Endothelial cell (in vitro differentiated cells): ENCODE measurements around the gene LTO1. TPM values are rescaled to one million over a fixed set of nuclear protein-coding genes. Genes with fewer than 3 reads are reported as not detected.
A peak's percentile ranks its signal among the peaks of the same experiment; 100 is the strongest.

Source experiments
- DNase-seq: peaks from one replicate; pipeline ENCODE4 v3.0.0; 2021; ENCODE audit warnings: low spot score
- H3K27ac Mint-ChIP-seq: one replicate; pipeline ENCODE4 v1.8.0; 2021; ENCODE audit warnings: mixed read lengths, inconsistent platforms; ENCODE audit not compliant: unreplicated experiment
- H3K27me3 Mint-ChIP-seq: one replicate; pipeline ENCODE4 v1.8.0; 2021; ENCODE audit warnings: mild to moderate bottlenecking, moderate library complexity, mixed read lengths, inconsistent platforms; ENCODE audit not compliant: unreplicated experiment
- H3K36me3 Mint-ChIP-seq: one replicate; pipeline ENCODE4 v1.8.0; 2021; ENCODE audit warnings: mild to moderate bottlenecking, low read depth, mixed read lengths, inconsistent platforms; ENCODE audit not compliant: unreplicated experiment
- H3K4me1 Mint-ChIP-seq: one replicate; pipeline ENCODE4 v1.8.0; 2021; ENCODE audit warnings: mild to moderate bottlenecking, mixed read lengths, inconsistent platforms; ENCODE audit not compliant: unreplicated experiment
- H3K4me3 Mint-ChIP-seq: one replicate; pipeline ENCODE4 v1.8.0; 2021; ENCODE audit warnings: mild to moderate bottlenecking, mixed read lengths, inconsistent platforms; ENCODE audit not compliant: unreplicated experiment
- H3K9me3 Mint-ChIP-seq: one replicate; pipeline ENCODE4 v1.8.0; 2021; ENCODE audit warnings: mixed read lengths, inconsistent platforms; ENCODE audit not compliant: unreplicated experiment
- long read RNA-seq: library from polyadenylated mRNA; unstranded; transcript quantifications from one replicate; pipeline ENCODE4 v2.0.0, GENCODE V29; 2020; ENCODE audit not compliant: unreplicated experiment
- total RNA-seq: library from RNA; stranded (reverse); fragmentation: NEBNext Ultra II Directional; extraction: Animal tissue kit (Norgen Biotek cat#: 25700); gene quantifications from one replicate; pipeline ENCODE4 v1.2.1, GENCODE V29; 2021; ENCODE audit not compliant: unreplicated experiment
- TF ChIP-seq, protein P1 (sequence below): fragments of 200-600 bp; sonication (generic); IDR thresholded peaks from one replicate; pipeline ENCODE4 v1.5.0; 2021; ENCODE audit warnings: antibody characterized with exemption; ENCODE audit not compliant: unreplicated experiment

The LTO1 gene, protein sequence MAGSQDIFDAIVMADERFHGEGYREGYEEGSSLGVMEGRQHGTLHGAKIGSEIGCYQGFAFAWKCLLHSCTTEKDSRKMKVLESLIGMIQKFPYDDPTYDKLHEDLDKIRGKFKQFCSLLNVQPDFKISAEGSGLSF
- 23.3 TPM for total RNA-seq
- long read RNA-seq, partial matches to known transcripts: 1 of 8 reads
- long read RNA-seq, other reads (novel, unspliced or antisense): 5 of 8 reads

- DNase-seq: peak; percentile 98
- H3K4me3 Mint-ChIP-seq: peak within 1 kb of the TSS; percentile 93
Measured at GRCh38 chr11:69674886-69675714, at the start of gene LTO1. LTO1 (minus strand) TSS chr11:69675353; CDS start chr11:69675239, 114 bp downstream.

DNA sequence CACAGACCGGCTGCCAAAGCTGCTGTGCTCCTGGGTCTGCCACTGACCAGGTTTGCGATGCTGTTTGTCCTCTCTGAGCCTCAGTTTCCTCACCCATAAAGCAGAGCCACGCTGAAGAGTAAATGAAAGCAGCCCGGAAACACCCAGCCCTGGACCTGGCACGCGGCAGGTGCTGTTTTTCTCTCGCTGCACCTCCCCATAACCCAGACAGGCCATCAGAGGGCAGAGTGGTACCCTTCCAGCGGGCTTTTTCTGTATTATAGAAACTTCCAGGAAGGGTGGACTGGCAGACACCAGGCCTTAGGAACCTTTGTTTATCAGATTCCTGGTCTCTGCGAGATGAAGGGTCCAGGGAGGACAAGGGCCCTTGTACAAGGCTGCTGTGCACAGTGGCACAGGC is 46.6 kb upstream of the LTO1 start:
- Mint-ChIP-seq H3K36me3 (no peaks in the 10 kb centered on the region), H3K27me3 (peaks cover 2% of the 10 kb centered on the region), H3K9me3 (no peaks in the 10 kb centered on the region), H3K4me3 (no peak overlapping the region), H3K27ac (no peak overlapping the region), H3K4me1 (no peaks in the 10 kb centered on the region)
- DNase-seq: no peak
- TF ChIP-seq, protein P1, sequence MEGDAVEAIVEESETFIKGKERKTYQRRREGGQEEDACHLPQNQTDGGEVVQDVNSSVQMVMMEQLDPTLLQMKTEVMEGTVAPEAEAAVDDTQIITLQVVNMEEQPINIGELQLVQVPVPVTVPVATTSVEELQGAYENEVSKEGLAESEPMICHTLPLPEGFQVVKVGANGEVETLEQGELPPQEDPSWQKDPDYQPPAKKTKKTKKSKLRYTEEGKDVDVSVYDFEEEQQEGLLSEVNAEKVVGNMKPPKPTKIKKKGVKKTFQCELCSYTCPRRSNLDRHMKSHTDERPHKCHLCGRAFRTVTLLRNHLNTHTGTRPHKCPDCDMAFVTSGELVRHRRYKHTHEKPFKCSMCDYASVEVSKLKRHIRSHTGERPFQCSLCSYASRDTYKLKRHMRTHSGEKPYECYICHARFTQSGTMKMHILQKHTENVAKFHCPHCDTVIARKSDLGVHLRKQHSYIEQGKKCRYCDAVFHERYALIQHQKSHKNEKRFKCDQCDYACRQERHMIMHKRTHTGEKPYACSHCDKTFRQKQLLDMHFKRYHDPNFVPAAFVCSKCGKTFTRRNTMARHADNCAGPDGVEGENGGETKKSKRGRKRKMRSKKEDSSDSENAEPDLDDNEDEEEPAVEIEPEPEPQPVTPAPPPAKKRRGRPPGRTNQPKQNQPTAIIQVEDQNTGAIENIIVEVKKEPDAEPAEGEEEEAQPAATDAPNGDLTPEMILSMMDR: no peak

More at GRCh38 chr11:69674886-69675714, at the start of gene LTO1:
- peaks cover 6% of the 10 kb centered on the region for H3K4me1 Mint-ChIP-seq
- no peaks in the 10 kb centered on the region for H3K9me3 Mint-ChIP-seq
- TF ChIP-seq, protein P1: no peak
- H3K27ac Mint-ChIP-seq: no peak within 1 kb of the TSS
- peaks cover 9% of the 10 kb centered on the region for H3K36me3 Mint-ChIP-seq
- peaks cover 3% of the 10 kb centered on the region for H3K27me3 Mint-ChIP-seq

- peaks cover 2% of the 10 kb centered on the region for H3K27me3 Mint-ChIP-seq
- H3K36me3 Mint-ChIP-seq: no peaks in the 10 kb centered on the region
- TF ChIP-seq, protein P1: no peak
- no peaks in the 10 kb centered on the region for H3K9me3 Mint-ChIP-seq
- no peak for DNase-seq
- H3K4me3 Mint-ChIP-seq: no peak overlapping the region
- no peaks in the 10 kb centered on the region for H3K4me1 Mint-ChIP-seq
- no peak overlapping the region for H3K27ac Mint-ChIP-seq
Measured at GRCh38 chr11:69721106-69721505, 46.0 kb upstream of the LTO1 start.

DNA sequence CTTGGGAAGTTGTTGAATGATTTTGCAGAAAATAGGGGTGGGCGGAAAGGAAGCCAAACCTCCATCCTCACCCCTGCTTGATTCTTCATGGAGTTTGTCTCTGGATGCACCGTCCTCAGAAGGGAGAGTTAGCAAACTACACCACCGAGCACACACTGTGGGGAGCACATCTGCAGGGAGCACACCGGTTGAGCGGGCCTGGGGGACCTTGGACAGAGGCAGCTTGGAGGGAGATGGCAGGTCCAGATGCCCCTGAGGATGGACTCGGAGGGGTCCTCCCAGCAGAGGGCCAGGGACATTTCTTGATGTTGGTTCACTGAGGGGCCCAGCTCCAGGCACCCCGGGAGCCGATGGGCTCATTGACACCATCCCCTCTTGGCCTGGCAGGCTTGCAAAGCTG is 43.8 kb upstream of the LTO1 start:
- Mint-ChIP-seq H3K4me3 (no peak overlapping the region), H3K9me3 (no peaks in the 10 kb centered on the region), H3K27me3 (peaks cover 2% of the 10 kb centered on the region), H3K4me1 (no peaks in the 10 kb centered on the region), H3K27ac (no peak overlapping the region), H3K36me3 (no peaks in the 10 kb centered on the region)
- TF ChIP-seq, protein P1: no peak
- DNase-seq: no peak

DNA sequence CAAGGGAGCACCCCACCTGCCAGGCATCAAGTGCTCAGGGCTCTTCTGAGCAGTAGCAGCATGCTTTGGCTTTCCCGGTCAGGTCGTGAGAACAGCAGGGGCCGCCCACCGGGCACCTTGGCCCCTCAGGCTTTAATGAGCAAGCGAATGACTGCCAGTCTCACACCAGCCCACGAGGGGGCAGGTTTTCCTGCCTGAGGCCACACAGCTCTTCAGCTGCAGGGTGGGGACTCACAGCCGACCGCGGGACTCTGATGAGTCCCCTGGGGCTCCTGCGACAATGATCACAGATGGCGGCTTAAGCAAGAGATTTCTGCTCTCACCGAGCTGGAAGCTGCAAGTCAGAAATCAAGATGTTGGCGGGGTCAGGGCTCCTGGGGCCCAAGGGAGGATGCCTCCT is 43.0 kb upstream of the LTO1 start:
- DNase-seq: peak; percentile 79
- Mint-ChIP-seq H3K36me3 (no peaks in the 10 kb centered on the region), H3K9me3 (no peaks in the 10 kb centered on the region), H3K4me1 (no peaks in the 10 kb centered on the region), H3K4me3 (no peak overlapping the region), H3K27me3 (peaks cover 2% of the 10 kb centered on the region), H3K27ac (no peak overlapping the region)
- TF ChIP-seq, protein P1: peak; percentile 76
